Hepatocyte (in vitro differentiated cells): ENCODE measurements around the gene AP3S1. TPM values are rescaled to one million over a fixed set of nuclear protein-coding genes. Genes with fewer than 3 reads are reported as not detected.
"Not testable (repeated sequence)": the region's sequence is repeated elsewhere in the genome, so short reads cannot be mapped to it uniquely, and the experiment has no call there.

Experiments
- DNase-seq: peaks from one replicate; pipeline ENCODE4 v3.0.0-alpha.2; 2016; ENCODE audit warnings: low spot score
- H2AFZ ChIP-seq: fragments of 200-600 bp; sonication (generic); 2 replicates; pipeline ENCODE4 v1.6.0; 2016; ENCODE audit warnings: antibody characterized with exemption, mild to moderate bottlenecking
- H3K27ac ChIP-seq: fragments of 200-600 bp; sonication (generic); 2 replicates; pipeline ENCODE4 v1.5.1; 2016; ENCODE audit warnings: mild to moderate bottlenecking
- H3K27me3 ChIP-seq: fragments of 200-600 bp; sonication (generic); 2 replicates; pipeline ENCODE4 v1.6.1; 2016
- H3K36me3 ChIP-seq: fragments of 200-600 bp; sonication (generic); replicated peaks from 2 replicates; pipeline ENCODE4 v1.5.1; 2016; ENCODE audit warnings: low read depth; ENCODE audit not compliant: insufficient read depth
- H3K4me1 ChIP-seq: fragments of 200-600 bp; sonication (generic); 2 replicates; pipeline ENCODE4 v1.5.1; 2016; ENCODE audit warnings: mild to moderate bottlenecking, moderate library complexity; ENCODE audit not compliant: insufficient read depth
- H3K4me2 ChIP-seq: fragments of 200-600 bp; sonication (generic); 2 replicates; pipeline ENCODE4 v1.6.0; 2016
- H3K4me3 ChIP-seq: fragments of 200-600 bp; sonication (generic); 2 replicates; pipeline ENCODE4 v1.5.1; 2016; ENCODE audit warnings: mild to moderate bottlenecking
- H3K79me2 ChIP-seq: fragments of 200-600 bp; sonication (generic); 2 replicates; pipeline ENCODE4 v1.6.0; 2017; ENCODE audit warnings: mild to moderate bottlenecking
- H3K9me2 ChIP-seq: fragments of 200-600 bp; sonication (generic); replicated peaks from 2 replicates; pipeline ENCODE4 v1.6.0; 2017; ENCODE audit warnings: mild to moderate bottlenecking; ENCODE audit not compliant: insufficient read depth
- H3K9me3 ChIP-seq: fragments of 200-600 bp; sonication (generic); 2 replicates; pipeline ENCODE4 v1.5.1; 2016; ENCODE audit warnings: low read depth, mild to moderate bottlenecking
- H4K20me1 ChIP-seq: fragments of 200-600 bp; sonication (generic); 2 replicates; pipeline ENCODE4 v1.6.0; 2016; ENCODE audit warnings: mild to moderate bottlenecking; ENCODE audit not compliant: insufficient read depth, poor library complexity, severe bottlenecking
- EZH2 ChIP-seq: fragments of 200-600 bp; sonication (generic); IDR thresholded peaks from 2 replicates; pipeline ENCODE4 v1.6.1; 2016; ENCODE audit warnings: antibody characterized with exemption, mild to moderate bottlenecking, borderline replicate concordance
- EZH2phosphoT487 ChIP-seq: fragments of 200-600 bp; sonication (generic); IDR thresholded peaks from one replicate; pipeline ENCODE4 v1.6.1; 2018; ENCODE audit warnings: antibody characterized with exemption, mild to moderate bottlenecking, low read depth, moderate library complexity; ENCODE audit not compliant: unreplicated experiment, severe bottlenecking
- WGBS: methylation state at CpG from one replicate; pipeline ENCODE4 v1.1.6; 2016; ENCODE audit warnings: low lambda C conversion rate; ENCODE audit errors: missing lambda C conversion rate; 5-methylcytosine and 5-hydroxymethylcytosine counted together
- polyA plus RNA-seq: library from polyadenylated mRNA; unstranded; fragments of >200 nt; fragmentation: Nextera tagmentation; extraction: Ambion mirVana; gene quantifications from 2 replicates; pipeline ENCODE4 v1.2.1, GENCODE V29; 2016
- total RNA-seq: library from RNA; depleted of rRNA; stranded (reverse); fragments of >200 nt; gene quantifications from 2 replicates; pipeline ENCODE4 v1.2.3, GENCODE V29; 2014
- TF ChIP-seq, protein P1 (sequence below): fragments of 200-600 bp; sonication (generic); IDR thresholded peaks from 2 replicates; pipeline ENCODE4 v1.5.1; 2016; ENCODE audit warnings: antibody characterized with exemption, mild to moderate bottlenecking; ENCODE audit not compliant: poor library complexity

AP3S1 gene
- total and polyA plus RNA-seq, 2 experiments from 2014 or later, result 148 to 362 TPM

DNA sequence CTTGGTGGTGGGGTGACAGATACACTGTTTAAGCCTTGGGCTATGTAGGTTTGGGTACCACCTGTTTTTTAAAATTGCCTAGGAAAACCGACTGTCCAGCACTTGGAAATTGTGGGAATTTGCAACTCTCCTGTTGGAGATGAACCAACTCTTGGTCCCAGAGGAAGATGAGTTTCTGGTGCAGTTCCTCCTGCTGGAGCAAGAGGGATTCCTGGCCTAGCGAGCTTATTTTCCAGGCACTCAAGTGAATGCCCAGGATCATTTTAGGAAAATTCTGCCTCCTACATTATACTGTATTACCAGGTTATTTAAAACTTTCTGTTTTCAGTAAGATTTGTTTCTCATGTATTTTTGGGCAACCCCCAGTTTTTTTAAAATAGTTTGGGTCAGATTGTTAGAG is 33.7 kb downstream of the AP3S1 start:
- peaks cover 25% of the 10 kb centered on the region for H3K79me2 ChIP-seq
- 95% methylated on average over 2 of the region's 2 CpGs for WGBS

DNA sequence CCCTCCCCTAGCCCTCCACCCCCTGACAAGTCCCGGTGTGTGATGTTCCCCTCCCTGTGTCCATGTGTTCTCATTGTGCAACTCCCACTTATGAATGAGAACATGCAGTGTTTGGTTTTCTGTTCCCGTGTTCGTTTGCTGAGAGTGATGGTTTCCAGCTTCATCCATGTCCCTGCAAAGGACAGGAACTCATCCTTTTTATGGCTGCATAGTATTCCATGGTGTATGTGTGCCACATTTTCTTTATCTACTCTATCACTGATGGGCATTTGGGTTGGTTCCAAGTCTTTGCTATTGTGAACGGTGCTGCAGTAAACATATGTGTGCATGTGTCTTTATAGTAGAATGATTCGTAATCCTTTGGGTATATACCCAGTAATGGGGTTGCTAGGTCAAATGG is 35.6 kb downstream of the AP3S1 start:
- H4K20me1 ChIP-seq, H3K4me2 ChIP-seq, H3K36me3 ChIP-seq, H3K27ac ChIP-seq, H3K4me3 ChIP-seq, DNase-seq, H3K9me2 ChIP-seq, H3K27me3 ChIP-seq, H3K4me1 ChIP-seq, H3K9me3 ChIP-seq, H2AFZ ChIP-seq: not testable (repeated sequence)
- WGBS, result 98% methylated on average over 5 of the region's 5 CpGs
- peaks cover 35% of the 10 kb centered on the region for H3K79me2 ChIP-seq

More for the DNA sequence above, 33.7 kb downstream of the AP3S1 start:
- Histone ChIP-seq H2AFZ (no peak overlapping the region), H3K27ac (no peak overlapping the region), H4K20me1 (no peaks in the 10 kb centered on the region), H3K4me2 (no peak overlapping the region), H3K4me3 (no peak overlapping the region), H3K4me1 (no peaks in the 10 kb centered on the region), H3K9me3 (no peaks in the 10 kb centered on the region), H3K9me2 (no peaks in the 10 kb centered on the region), H3K36me3 (no peaks in the 10 kb centered on the region), H3K27me3 (no peaks in the 10 kb centered on the region)
- TF ChIP-seq, protein P1, sequence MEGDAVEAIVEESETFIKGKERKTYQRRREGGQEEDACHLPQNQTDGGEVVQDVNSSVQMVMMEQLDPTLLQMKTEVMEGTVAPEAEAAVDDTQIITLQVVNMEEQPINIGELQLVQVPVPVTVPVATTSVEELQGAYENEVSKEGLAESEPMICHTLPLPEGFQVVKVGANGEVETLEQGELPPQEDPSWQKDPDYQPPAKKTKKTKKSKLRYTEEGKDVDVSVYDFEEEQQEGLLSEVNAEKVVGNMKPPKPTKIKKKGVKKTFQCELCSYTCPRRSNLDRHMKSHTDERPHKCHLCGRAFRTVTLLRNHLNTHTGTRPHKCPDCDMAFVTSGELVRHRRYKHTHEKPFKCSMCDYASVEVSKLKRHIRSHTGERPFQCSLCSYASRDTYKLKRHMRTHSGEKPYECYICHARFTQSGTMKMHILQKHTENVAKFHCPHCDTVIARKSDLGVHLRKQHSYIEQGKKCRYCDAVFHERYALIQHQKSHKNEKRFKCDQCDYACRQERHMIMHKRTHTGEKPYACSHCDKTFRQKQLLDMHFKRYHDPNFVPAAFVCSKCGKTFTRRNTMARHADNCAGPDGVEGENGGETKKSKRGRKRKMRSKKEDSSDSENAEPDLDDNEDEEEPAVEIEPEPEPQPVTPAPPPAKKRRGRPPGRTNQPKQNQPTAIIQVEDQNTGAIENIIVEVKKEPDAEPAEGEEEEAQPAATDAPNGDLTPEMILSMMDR, result no peak
- no peak for TF ChIP-seq EZH2
- no peak for TF ChIP-seq EZH2phosphoT487
- DNase-seq, result no peak

DNA sequence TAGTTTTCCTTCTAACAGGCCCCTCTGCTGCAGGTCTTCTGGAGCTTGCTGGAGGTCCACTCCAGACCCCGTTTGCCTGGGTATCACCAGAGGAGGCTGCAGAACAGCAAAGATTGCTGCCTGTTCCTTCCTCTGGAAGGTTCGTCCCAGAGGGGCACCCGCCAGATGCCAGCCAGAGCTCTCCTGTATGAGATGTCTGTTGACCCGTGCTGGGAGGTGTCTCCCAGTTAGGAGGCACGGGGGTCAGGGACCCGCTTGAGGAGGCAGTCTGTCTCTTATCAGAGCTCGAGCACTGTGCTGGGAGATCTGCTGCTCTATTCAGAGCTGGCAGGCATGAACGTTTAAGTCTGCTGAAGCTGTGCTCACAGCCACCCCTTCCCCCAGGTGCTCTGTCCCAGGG is 40.7 kb downstream of the AP3S1 start:
- not testable (repeated sequence) for H4K20me1 ChIP-seq, H3K4me2 ChIP-seq, H3K4me1 ChIP-seq, H3K36me3 ChIP-seq, H3K4me3 ChIP-seq, H2AFZ ChIP-seq, H3K27ac ChIP-seq, H3K9me3 ChIP-seq, H3K27me3 ChIP-seq, H3K9me2 ChIP-seq, DNase-seq
- peaks cover 36% of the 10 kb centered on the region for H3K79me2 ChIP-seq
- 96% methylated on average over 8 of the region's 8 CpGs for WGBS

DNA sequence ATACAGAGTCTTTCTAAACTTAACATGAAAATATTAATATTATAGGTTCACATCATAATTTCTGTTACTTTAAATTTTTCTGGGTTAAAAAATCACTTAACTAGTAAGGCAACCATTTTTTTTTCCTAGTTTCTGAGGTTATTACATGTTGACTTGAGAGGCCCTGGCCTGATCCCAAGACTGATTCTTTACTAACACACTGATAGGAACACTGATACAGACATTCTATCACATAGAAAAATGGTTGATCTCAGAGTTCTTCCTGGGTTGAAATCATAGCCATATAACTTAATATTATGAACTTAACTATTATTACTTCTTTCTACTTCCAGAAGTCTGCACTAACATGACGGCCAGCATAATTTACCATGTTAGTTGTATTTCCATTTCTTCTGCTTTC is 43.0 kb downstream of the AP3S1 start:
- Histone ChIP-seq H2AFZ (no peak overlapping the region), H3K4me3 (no peak overlapping the region), H3K9me2 (no peaks in the 10 kb centered on the region), H3K79me2 (peaks cover 26% of the 10 kb centered on the region), H3K27ac (peak overlapping the region; percentile 20), H3K4me1 (no peaks in the 10 kb centered on the region), H3K36me3 (no peaks in the 10 kb centered on the region), H3K4me2 (no peak overlapping the region), H3K27me3 (no peaks in the 10 kb centered on the region), H4K20me1 (no peaks in the 10 kb centered on the region), H3K9me3 (no peaks in the 10 kb centered on the region)
- 94% methylated on average over 1 of the region's 1 CpG for WGBS
- no peak for TF ChIP-seq EZH2
- TF ChIP-seq EZH2phosphoT487, result no peak
- TF ChIP-seq, protein P1, result no peak
- no peak for DNase-seq

DNA sequence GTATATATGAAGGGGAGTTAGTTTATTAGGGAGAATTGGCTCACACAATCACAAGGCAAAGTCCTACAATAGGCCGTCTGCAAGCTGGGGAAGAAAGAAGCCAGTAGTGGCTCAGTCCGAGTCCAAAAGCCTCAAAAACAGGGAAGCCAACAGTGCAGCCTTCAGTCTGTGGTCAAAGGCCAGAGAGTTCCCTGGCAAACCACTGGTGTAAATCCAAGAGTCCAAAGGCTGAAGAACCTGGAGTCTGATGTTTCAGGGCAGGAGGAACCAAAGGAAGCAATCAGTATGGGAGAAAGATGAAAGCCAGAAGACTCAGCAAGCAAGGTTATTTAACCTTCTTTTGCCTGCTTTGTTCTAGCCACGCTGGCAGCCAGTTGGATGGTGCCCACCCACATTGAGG is 43.5 kb downstream of the AP3S1 start:
- peak; percentile 16 for DNase-seq
- H4K20me1 ChIP-seq, H3K4me3 ChIP-seq, H3K27me3 ChIP-seq, H3K9me3 ChIP-seq, H2AFZ ChIP-seq, H3K9me2 ChIP-seq, H3K36me3 ChIP-seq, H3K4me1 ChIP-seq: not testable (repeated sequence)
- 66% methylated on average over 3 of the region's 3 CpGs for WGBS
- Histone ChIP-seq H3K4me2 (peak overlapping the region; percentile 17), H3K27ac (peak overlapping the region; percentile 20), H3K79me2 (peaks cover 25% of the 10 kb centered on the region)
